Stimulated activated CD8-positive, alpha-beta memory T cell treated with anti-CD3 and anti-CD28 coated beads, Interleukin-4, amount 100 ng/mL, for 4 hours (primary cell): ENCODE results near the gene BMP7.
"Not testable (repeated sequence)": the region's sequence is repeated elsewhere in the genome, so short reads cannot be mapped to it uniquely, and the experiment has no call there.

Source experiments
- DNase-seq, 2 donors: peaks; one replicate each; pipeline ENCODE4 v3.0.0-alpha.2; 2020; ENCODE audit warnings: low read depth in 2 of 2, low spot score in 1 of 2

The BMP7 gene

DNA sequence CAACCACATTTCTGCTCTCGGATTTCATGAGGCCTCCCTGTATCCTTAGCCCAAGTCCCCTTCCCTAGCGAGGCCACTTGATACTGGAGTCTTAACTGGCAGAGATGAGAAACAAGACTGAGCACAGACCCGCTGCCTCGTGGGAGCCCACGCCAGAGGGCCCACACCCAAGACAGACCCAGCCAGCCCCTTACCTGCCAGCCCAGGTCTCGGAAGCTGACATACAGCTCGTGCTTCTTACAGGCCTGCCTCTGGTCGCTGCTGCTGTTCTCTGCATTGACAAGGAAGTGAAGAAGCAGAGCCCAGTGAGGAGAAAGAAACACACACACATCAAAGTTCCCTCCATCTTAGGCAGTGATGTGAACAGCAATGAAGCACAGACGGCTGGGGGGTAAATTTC is 91.7 kb downstream of the BMP7 start:
- DNase-seq, result no peak

DNA sequence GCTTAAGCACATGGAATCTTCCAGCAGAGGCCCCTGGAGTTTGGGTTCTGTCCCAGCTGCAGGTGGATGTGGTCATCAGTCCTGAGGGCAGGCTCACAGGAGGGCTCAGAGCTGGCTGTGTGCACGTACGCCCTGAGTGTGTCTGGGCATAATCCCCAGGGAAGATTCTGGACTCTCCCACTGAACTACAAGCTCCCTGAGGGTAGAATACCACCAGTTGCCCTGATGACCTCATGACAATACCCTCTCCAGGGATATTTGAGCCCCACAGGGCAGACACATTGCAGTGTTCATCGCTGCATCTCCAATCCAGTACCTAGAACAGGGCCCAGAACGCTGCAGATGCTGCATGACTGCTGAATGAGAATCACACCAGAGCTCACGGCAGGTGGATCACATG is 92.5 kb downstream of the BMP7 start:
- DNase-seq, result no peak

DNA sequence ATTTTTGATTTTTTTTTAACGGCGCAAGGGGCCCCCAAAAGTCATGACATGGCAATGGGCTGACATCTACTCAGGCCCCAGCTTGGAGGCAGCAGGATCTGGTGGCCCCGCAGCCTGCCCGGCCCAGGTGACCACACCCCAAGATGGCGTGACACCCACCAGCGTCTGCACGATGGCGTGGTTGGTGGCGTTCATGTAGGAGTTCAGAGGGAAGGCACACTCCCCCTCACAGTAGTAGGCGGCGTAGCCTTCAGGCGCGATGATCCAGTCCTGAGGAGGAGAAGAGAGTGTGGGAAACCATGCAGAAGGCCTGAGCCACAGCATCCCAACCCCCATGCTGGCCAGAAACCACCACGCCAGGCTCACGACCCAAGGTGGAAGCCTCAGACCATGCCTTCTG is 93.4 kb downstream of the BMP7 start:
- DNase-seq, result no peak

DNA sequence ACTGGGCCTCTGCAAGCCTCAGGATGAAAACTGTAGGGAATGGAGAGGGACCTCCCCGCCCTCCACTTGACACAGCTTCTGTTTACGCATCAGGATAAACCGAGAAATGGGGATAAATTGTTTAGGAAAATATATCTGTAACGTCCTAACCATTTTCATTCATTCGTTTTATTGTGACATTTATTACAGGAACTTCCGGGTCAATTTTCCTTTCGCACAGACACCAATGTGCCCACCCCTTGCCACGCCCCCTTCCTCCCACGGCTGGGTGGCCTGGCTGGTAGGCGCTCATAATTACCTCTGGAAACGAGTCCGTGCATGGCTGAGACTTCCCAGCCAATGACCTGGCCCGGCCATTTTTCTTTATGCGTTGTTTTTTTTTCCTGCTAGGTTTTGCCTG is 96.1 kb downstream of the BMP7 start:
- DNase-seq, result no peak

DNA sequence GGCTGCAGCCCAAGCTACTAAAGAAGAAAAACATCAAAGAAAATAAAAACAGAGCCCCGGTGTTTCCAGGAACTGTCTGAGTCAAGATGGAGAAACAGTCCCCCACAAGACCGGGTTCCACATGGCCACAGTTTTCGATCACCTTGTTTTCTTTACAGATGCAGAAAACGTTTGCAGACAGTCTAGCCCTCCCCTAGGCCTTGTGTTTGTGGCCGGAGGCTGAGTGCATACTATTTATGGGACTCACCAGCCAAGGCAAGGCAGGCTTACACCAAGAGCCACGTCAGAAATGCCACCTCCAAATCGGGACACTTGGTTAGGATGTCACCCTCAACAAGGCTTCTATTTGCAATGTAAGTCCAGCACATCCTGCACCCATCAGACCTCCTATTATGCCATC is 97.3 kb downstream of the BMP7 start:
- DNase-seq, result no peak

DNA sequence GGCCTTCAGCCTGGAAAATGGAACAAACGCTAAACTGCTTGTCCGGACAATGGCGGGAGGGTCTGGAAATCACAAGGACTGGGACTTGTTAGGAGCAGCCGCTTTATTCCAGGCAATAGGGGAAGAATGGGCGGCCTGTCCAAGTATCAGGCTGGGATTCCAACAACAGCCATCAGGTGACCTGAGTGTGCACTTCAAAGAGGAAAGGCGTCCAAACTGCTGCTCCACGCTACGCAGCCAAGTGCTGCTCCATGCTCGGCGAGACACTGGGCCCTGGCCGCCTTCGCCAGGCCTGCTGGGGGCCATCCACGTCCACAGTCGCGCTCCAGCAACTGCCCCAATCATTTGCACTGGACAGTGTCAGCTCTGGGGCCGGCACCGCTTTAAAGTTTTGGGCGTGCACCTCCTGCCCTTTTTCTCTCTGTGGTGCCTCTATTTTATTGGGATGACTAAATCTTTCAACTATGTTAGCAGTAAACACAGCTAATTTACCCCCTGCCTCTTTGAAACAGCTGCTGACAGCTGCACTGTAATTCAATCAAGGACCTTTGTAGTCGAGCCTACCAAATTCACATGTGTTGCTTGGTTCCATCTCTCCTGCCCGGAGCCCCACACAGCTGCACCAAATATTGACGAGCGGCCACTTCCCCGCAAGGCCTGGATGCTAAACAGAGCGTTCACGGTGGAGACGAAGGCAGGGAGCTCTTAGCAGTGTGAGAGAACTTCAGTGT is 98.3 kb downstream of the BMP7 start:
- DNase-seq, result no peak

DNA sequence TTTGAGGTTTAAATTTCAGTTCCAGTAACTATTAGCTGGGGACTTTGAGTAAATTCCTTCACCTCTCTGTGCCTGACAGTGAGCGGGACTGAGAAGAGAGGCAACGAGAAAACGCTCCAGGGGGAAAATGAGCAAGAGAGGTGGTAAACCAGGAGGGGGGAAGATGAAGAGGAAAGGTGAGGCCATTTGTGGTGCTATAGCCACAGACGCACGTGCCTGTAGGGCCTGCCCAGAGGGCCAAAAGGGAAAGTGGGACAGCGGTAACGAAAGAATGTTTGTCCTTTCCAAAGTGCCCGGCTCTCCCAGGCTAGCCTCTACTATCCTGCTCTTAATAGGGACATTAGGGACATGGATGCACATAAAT is 99.2 kb downstream of the BMP7 start:
- DNase-seq, result no peak

DNA sequence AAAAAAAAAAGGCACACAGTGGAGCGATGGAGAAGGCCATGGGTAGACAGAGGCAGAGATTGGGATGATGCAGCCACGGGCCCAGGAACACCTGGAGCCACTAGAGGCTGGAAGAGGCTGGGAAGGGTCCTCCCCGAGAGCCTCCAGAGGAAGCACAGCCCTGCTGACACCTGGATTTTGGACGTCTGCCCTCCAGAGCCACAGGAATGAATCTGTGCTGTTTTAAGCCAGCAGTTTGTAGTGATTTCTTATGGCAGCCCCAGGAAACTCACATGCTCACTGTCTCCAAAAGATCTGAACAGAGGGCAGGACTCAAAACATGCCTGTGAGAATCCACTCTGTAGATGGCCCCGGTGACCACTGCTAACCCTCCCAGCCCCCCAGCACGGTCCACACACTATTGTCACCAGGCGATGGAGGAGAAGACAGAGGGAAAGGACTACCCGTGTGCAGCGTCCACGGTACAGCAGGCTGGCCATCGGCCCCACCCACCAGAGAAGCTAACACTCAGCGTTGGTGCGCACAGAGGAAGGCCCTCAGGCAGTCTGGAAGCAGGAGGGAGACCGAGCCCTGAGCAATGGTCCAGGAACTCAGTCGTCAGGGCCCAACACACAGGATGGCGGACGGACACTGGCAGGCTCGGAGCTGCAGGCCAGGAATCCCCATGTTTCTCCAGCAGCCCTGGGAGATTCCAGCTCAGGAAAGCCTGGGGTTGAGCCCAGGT is 99.7 kb downstream of the BMP7 start:
- no peak for DNase-seq

DNA sequence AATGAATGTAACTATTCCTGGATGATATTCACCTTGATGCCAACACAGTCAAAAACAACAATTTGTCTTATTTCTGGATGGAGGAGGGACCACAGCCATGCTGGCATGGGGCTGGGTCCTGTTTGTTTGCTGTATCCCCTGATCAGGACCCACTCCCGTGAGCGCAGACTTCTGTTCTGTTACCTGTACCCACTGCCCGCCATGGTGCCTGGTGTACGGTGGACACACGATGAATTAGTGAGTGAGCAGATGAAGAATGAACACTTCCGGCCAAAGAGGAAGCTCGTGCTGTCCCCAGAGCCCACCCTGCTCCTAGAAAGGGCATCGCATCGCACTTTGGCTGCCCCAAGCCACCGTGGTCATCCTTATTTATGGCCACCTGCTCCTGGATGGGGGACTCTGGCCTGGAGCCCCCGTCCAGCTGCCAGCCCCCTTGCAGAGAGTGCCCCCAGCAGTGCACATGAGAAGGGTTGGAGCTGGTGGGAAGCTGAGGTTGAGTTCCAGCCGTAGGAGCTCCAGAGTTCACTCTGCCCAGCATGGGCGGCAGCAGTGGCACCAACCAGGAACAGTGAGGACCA is 100.9 kb downstream of the BMP7 start:
- DNase-seq, result no peak

DNA sequence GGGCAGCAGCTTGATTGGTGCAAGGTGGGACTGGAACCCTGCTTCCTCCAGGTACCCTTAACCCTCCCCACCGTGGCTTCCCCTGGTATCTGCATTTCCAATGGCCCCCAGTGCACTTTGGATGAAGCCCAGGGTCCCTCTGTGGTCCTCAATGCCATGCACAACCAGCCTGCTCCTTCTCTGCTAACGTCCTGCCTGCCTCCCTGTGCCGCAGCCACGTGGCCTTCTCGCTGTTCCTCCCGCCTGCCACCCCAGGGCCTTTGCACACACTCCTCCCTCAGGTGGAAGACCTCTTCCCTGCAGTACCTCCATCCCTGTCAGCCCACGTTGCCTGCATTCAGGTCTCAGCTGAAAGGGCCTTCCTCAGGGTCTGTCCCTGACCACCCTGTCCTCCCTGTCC is 101.6 kb downstream of the BMP7 start:
- no peak for DNase-seq

DNA sequence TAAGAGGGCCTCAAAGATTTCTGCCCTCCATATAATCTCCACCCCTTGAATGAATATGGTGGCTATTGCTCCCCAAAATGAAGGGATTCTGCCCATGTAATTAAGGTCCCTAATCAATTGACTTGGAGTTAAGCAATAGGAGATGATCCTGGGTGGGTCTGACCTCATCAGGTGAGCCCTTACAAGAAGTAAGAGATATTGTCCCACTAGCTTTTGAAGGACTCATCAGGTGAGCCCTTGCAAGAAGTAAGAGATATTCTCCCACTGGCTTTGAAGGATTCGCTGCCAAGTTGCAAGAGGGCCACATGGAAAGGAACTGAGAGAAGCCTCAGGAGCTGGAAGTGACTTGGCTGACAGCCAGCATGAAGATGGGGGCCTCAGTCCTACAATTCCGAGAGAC is 103.4 kb downstream of the BMP7 start:
- DNase-seq, result no peak

DNA sequence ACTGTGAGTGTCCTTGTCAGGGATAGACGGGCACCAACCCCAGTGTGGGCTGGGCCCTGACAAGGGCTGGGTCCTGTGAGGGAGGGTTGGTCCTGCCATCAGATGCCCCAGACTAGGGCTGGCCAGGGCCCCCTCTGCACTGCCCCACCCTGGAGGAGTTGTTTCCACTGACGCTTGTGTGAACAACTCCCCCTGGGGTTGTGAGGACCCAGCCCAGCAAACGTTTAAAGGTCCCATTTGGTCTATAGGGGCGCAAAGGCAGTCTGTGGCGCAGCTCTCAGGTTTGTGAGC is 104.1 kb downstream of the BMP7 start:
- no peak for DNase-seq

DNA sequence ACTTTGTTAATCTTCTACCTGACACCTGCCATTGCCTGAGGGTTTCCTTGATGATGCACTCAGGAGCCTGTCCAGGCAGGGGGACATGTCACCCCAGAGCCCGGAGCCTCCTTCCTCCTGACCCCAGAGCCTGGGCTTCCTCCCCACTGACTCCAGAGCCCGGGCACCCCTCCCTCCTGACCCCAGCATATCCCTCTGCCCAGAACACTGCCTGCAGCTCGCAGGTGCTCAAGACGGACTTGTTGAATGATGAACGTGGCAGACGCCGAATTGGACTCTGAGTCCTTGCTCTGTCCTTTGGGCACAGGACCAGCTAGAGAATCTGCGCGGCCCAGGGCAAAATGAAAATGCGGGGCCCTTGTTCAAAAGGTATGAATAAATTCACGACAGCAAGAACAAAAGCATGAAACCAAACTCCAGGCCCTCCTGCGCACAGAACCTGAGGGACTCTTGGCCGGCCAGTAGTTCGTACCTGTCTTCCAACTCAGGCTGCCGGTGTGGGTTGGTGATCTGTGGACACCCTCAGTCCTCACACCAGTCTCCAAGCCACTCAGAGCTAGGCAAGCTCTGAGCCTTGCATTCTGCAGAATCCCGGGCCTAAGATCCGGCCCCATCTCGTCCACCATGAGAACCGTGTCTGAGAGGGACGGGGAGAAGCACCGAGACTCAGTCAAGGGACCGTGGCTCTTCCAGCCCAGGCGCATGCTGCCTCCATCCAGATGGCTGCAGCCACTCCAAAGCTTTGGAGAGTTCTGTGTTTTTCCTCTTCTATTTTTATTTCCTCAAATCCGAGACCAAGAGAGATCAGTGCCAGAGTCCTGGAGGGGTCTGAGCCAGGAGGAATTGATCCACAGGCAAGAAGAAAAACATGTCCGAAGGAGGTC is 104.7 kb downstream of the BMP7 start:
- DNase-seq, result no peak

DNA sequence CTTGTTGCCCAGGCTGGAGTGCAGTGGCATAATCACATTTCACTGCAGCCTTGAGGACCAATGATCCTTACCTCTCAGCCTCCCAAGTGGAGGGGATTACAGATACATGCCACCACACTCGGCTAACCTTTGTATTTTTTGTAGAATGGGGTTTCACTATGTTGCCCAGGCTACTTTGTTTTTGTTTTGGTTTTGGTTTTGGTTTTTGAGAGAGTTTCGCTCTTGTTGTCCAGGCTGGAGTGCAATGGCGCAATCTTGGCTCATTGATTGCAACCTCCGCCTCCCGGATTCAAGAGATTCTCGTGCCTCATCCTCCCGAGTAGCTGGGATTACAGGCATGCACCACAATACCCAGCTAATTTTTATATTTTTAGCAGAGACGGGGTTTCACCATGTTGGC is 105.5 kb downstream of the BMP7 start:
- no peak for DNase-seq

DNA sequence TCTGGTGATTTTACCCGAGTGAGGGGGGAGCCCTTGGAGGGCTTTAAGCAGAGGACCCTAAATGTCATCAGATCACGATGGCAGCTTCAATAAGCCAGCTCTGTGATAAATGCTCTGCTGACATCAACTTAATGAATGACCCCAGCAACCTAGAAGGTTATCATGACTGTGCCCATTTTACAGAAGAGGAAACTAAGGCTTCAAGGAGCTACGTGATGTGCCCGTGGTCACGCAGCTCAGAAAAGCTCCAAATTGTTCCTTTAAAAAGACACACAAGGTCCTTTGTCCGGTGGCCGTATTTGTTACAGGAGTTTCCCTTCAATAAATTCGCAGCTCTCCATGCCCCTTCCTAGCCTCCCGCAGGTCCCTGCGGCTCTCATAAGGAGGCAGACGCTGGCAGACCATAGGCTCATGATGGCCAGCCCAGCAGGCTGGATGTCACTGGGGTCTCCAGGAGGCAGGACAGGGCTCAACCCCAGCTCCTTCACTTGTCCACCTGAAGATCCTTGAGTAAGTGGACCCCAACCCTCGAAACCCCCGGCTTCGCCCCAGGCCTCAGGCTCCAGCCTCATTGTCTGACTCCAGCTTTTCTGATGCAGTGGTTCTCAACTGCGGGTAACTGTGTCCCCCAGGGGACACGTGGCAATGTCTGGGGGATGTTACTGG is 106.4 kb downstream of the BMP7 start:
- DNase-seq, result no peak

DNA sequence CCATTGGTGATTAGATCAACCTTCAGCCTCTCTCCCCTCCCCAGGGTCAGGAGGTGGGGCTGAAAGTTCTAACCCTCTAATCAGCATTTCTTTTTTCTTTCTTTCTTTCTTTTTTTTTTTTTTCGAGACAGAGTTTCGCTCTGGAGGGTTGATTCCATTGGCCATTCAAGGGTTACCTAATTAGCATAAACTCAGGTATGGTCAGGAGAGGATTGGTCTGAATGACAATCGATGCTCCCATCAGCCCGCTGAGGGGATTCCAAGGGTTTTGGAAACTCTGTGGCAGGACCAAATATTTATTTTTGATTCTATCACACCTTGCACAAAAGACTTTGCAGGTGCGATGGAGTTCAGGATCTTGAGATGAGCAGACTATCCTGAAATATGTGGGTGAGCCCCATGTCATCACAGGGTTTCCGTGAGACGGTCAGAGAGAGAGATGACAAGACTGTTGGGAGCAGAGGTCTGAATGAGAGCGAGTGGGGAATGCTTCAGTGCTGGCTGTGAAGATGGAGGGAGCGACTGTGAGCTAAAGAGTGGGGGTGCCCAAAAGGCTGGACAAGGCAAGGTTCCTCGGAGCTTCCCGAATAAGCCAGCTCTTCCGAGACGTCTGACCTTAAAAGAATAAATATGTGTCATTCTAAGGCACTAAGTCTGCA is 107.1 kb downstream of the BMP7 start:
- DNase-seq, result no peak

DNA sequence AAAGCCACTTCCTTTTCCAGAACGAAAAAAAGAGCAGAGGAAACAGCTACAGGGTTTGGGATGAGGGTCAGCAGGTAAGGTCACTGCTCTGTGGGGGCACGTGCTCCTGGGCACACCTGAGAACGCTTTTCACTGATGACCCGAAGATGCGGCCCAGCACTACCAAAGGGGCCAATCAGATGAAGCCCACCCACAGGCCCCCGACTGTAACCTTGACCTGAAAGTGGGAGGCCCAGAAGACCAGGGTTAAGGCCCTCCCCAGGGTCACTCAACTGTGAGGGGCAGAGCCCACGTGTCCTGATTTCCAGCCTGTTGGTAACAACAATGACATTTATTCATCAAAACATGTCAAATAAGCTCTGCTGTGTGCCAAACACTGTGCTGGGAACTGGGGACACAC is 108.0 kb downstream of the BMP7 start:
- no peak for DNase-seq

DNA sequence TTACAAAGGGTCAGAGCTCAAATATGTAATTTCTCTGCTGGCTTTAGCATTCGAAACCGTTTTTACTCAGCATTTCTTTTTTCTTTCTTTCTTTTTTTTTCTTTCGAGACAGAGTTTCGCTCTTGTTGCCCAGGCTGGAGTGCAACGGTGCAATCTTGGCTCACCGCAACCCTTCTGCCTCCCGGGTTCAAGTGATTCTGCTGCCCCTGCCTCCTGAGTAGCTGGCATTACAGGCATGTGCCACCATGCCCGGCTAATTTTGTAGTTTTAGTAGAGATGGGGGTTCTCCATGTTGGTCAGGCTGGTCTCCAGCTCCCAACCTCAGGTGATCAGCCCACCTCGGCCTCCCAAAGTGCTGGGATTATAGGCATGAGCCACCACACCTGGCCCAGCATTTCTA is 108.7 kb downstream of the BMP7 start:
- not testable (repeated sequence) for DNase-seq

DNA sequence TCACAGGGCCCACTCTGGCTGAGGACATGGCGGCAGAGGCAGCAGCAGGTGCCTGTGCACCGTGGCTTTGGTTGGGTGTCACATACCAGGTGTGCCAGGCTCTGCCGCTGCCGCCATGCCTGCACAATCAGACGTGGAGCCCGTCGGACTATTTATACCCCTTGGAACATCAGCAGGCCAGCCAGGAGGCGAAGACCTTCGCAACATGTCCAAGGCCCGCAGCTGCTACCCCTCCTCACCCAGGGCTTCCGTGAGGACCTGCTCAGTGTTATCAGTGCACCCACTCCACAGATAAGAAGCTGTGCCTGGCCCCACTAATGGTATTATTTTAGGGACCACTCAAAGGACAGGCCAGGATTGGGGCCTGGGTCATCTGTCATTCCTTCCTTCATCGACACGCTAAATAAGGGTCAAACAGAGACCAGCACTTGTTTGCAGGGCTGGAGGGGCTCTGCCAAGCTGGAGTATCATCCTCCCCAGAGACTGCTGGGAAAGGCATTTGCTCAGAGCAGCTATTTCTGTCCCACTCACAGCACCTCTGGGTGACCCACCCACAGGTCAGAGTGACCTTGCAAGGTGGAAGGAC is 109.2 kb downstream of the BMP7 start:
- no peak for DNase-seq

DNA sequence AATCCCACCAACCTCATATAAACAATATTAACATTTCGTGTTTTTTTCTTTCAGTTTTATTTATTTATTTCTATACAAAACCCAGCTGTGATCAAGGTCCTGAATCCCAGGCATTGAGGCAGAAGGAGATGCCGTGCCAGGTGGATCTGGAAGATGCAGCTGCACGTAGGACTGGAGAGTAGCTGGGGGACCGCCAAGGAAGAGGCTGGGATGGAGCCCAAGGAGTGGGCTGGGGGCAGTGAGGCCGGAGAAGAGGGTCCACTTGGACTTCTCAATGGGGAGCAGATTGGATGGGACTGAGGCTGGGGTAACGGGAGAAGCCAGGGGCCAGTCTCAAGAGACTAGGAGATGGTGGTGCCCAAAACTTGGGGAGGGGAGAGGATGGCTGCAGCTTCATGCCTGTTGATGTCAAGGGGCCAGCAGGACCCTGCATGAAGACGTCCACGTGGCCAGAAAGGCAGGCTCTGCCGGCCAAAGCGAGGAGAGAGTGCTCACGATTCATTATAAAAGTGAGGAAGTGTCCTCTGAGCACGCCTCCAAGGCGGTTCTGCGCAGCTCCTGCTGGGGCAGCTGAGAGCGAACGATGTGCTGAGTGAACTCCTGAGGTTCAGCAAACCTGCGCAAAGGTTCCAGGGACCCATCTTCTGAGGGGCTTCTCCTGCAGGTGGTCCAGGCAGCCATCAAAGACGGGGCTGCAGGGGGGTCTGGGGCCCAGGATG is 110.3 kb downstream of the BMP7 start:
- DNase-seq, result no peak
